H9 (cell line): ENCODE results near the gene ZBBX. TPM values are rescaled to one million over a fixed set of nuclear protein-coding genes. Genes with fewer than 3 reads are reported as not detected.

Experiments
- DNase-seq: peaks from one replicate; pipeline ENCODE4 v3.0.0-alpha.2; 2017
- H2AFZ ChIP-seq: one replicate; pipeline ENCODE4 v1.6.1; 2013; ENCODE audit warnings: mild to moderate bottlenecking, low read length, control low read depth, moderate library complexity
- H2AK5ac ChIP-seq: 2 replicates; pipeline ENCODE4 v1.6.1; 2013; ENCODE audit warnings: low read length, control low read depth, mixed read lengths; ENCODE audit not compliant: insufficient read length
- H2BK120ac ChIP-seq: one replicate; pipeline ENCODE4 v1.6.1; 2013; ENCODE audit warnings: low read depth, mild to moderate bottlenecking, low read length, control low read depth, inconsistent platforms; ENCODE audit not compliant: poor library complexity, severe bottlenecking
- H2BK12ac ChIP-seq: 2 replicates; pipeline ENCODE4 v1.6.1; 2013; ENCODE audit warnings: low read length, control low read depth, mixed read lengths, low read depth; ENCODE audit not compliant: insufficient read length
- H2BK15ac ChIP-seq: 2 replicates; pipeline ENCODE4 v1.6.1; 2013; ENCODE audit warnings: low read depth, low read length, control low read depth
- H2BK20ac ChIP-seq: one replicate; pipeline ENCODE4 v1.6.1; 2013; ENCODE audit warnings: low read depth, mild to moderate bottlenecking, low read length, control low read depth, inconsistent platforms; ENCODE audit not compliant: poor library complexity, severe bottlenecking
- H2BK5ac ChIP-seq: 2 replicates; pipeline ENCODE4 v1.6.1; 2013; ENCODE audit warnings: low read length, control low read depth, mixed read lengths; ENCODE audit not compliant: insufficient read length
- H3K14ac ChIP-seq: 2 replicates; pipeline ENCODE4 v1.6.1; 2013; ENCODE audit warnings: low read length, control low read depth; ENCODE audit not compliant: insufficient read depth
- H3K18ac ChIP-seq: 2 replicates; pipeline ENCODE4 v1.6.1; 2013; ENCODE audit warnings: low read depth, mild to moderate bottlenecking, mixed read lengths, low read length, control low read depth; ENCODE audit not compliant: insufficient read length
- H3K23ac ChIP-seq: 2 replicates; pipeline ENCODE4 v1.6.1; 2013; ENCODE audit warnings: low read length, control low read depth, mixed read lengths, low read depth; ENCODE audit not compliant: insufficient read length
- H3K23me2 ChIP-seq: 2 replicates; pipeline ENCODE4 v1.6.1; 2013; ENCODE audit warnings: low read depth, mild to moderate bottlenecking, mixed read lengths, low read length, control low read depth; ENCODE audit not compliant: insufficient read length, poor library complexity, severe bottlenecking
- H3K27ac ChIP-seq: 2 replicates; pipeline ENCODE4 v1.5.1; 2013; ENCODE audit warnings: low read length, control low read depth, mixed read lengths, low read depth; ENCODE audit not compliant: insufficient read length
- H3K27me3 ChIP-seq: 2 replicates; pipeline ENCODE4 v1.6.1; 2013; ENCODE audit warnings: low read length, control low read depth, inconsistent platforms; ENCODE audit not compliant: insufficient read depth
- H3K4ac ChIP-seq: 2 replicates; pipeline ENCODE4 v1.6.1; 2013; ENCODE audit warnings: low read depth, mild to moderate bottlenecking, control low read depth, inconsistent platforms, low read length, moderate library complexity
- H3K4me1 ChIP-seq: 2 replicates; pipeline ENCODE4 v1.6.1; 2013; ENCODE audit warnings: low read length, control low read depth, inconsistent platforms; ENCODE audit not compliant: insufficient read depth
- H3K4me2 ChIP-seq: 2 replicates; pipeline ENCODE4 v1.6.1; 2013; ENCODE audit warnings: low read length, control low read depth, mixed read lengths; ENCODE audit not compliant: insufficient read length, insufficient read depth
- H3K56ac ChIP-seq: 2 replicates; pipeline ENCODE4 v1.6.1; 2013; ENCODE audit warnings: low read depth, mild to moderate bottlenecking, mixed read lengths, low read length, control low read depth; ENCODE audit not compliant: insufficient read length
- H3K79me1 ChIP-seq: 2 replicates; pipeline ENCODE4 v1.6.1; 2013; ENCODE audit warnings: low read depth, mild to moderate bottlenecking, moderate library complexity, low read length, control low read depth, inconsistent platforms; ENCODE audit not compliant: insufficient read depth, poor library complexity, severe bottlenecking
- H3K79me2 ChIP-seq: 2 replicates; pipeline ENCODE4 v1.6.1; 2013; ENCODE audit warnings: low read length, control low read depth, inconsistent platforms; ENCODE audit not compliant: insufficient read depth
- H3K9ac ChIP-seq: 2 replicates; pipeline ENCODE4 v1.6.1; 2013; ENCODE audit warnings: low read length, control low read depth, mixed read lengths; ENCODE audit not compliant: insufficient read length; ENCODE audit errors: extremely low read depth
- H3K9me3 ChIP-seq: one replicate; pipeline ENCODE4 v1.6.1; 2013; ENCODE audit warnings: low read depth, low read length, inconsistent platforms; ENCODE audit not compliant: control insufficient read depth
- H3T11ph ChIP-seq: one replicate; pipeline ENCODE4 v1.6.1; 2013; ENCODE audit warnings: mild to moderate bottlenecking, low read length, control low read depth, inconsistent platforms
- H4K20me1 ChIP-seq: one replicate; pipeline ENCODE4 v1.6.1; 2013; ENCODE audit not compliant: control insufficient read depth, insufficient read length, insufficient read depth
- H4K5ac ChIP-seq: 2 replicates; pipeline ENCODE4 v1.6.1; 2013; ENCODE audit warnings: low read depth, mild to moderate bottlenecking, mixed read lengths, low read length, control low read depth; ENCODE audit not compliant: insufficient read length
- H4K8ac ChIP-seq: replicated peaks from 2 replicates; pipeline ENCODE4 v1.6.1; 2013; ENCODE audit warnings: low read length, control low read depth, mixed read lengths, low read depth; ENCODE audit not compliant: insufficient read length
- H4K91ac ChIP-seq: 2 replicates; pipeline ENCODE4 v1.6.1; 2013; ENCODE audit warnings: low read depth, mild to moderate bottlenecking, moderate library complexity, mixed read lengths, low read length, control low read depth; ENCODE audit not compliant: insufficient read length
- H3K27ac Mint-ChIP-seq, 3 experiments: 2 replicates in 2 of 3; 3 replicates in 1 of 3; pipeline ENCODE4 v1.8.0; 2020 to 2021; ENCODE audit warnings: mixed read lengths in 3 of 3, mild to moderate bottlenecking in 1 of 3, moderate library complexity in 1 of 3
- H3K27me3 Mint-ChIP-seq: 2 replicates; pipeline ENCODE4 v1.8.0; 2021; ENCODE audit warnings: low read depth, mild to moderate bottlenecking, moderate library complexity, mixed read lengths
- H3K36me3 Mint-ChIP-seq, 3 experiments: 2 replicates in 2 of 3; 3 replicates in 1 of 3; pipeline ENCODE4 v1.8.0; 2020 to 2021; ENCODE audit warnings: low read depth in 3 of 3, mixed read lengths in 3 of 3; ENCODE audit not compliant: insufficient read depth in 1 of 3
- H3K4me1 Mint-ChIP-seq, 2 experiments: 2 replicates each; pipeline ENCODE4 v1.8.0; 2020; ENCODE audit warnings: mixed read lengths in 2 of 2
- H3K4me3 Mint-ChIP-seq, 2 experiments: 2 replicates in 1 of 2; 3 replicates in 1 of 2; pipeline ENCODE4 v1.8.0; 2020 to 2021; ENCODE audit warnings: mild to moderate bottlenecking in 2 of 2, mixed read lengths in 2 of 2, moderate library complexity in 1 of 2
- H3K9me3 Mint-ChIP-seq, 2 experiments: 2 replicates in 1 of 2; 3 replicates in 1 of 2; pipeline ENCODE4 v1.8.0; 2020; ENCODE audit warnings: mild to moderate bottlenecking in 2 of 2, mixed read lengths in 2 of 2, moderate library complexity in 1 of 2
- CTCF ChIP-seq: fragments of 200-600 bp; sonication (generic); conservative IDR thresholded peaks from 3 replicates; pipeline ENCODE4 v1.8.0; 2021; ENCODE audit warnings: antibody characterized with exemption, mild to moderate bottlenecking
- total RNA-seq: library from RNA; stranded (reverse); gene quantifications from 2 replicates; pipeline ENCODE4 v1.2.1, GENCODE V29; 2021

Gene ZBBX
- total RNA-seq, 1 experiment from 2014 or later = 2.4 TPM

- no peaks in the 10 kb centered on the region for H3K79me2 ChIP-seq
- H2BK12ac ChIP-seq = no peak overlapping the region
- H3K27me3 Mint-ChIP-seq = no peaks in the 10 kb centered on the region
- 0 out of 7 replicates have a peak, but pooled peaks cover 0 to 3% (median 0%) of the 10 kb centered on the region in 3 experiments for H3K36me3 Mint-ChIP-seq
- no peak overlapping the region for H3K4ac ChIP-seq
- no peak overlapping the region for H3K56ac ChIP-seq
- no peak overlapping the region for H3K4me3 Mint-ChIP-seq
- H3K9me3 Mint-ChIP-seq = peaks cover 2 to 3% of the 10 kb centered on the region in 2 experiments; a peak in 3 of 5 replicates
- no peak overlapping the region for H3K4me2 ChIP-seq
- H3K23ac ChIP-seq = no peak overlapping the region
- H3T11ph ChIP-seq = no peak overlapping the region
- H2AFZ ChIP-seq = no peak overlapping the region
- no peaks in the 10 kb centered on the region for H3K9me3 ChIP-seq
- no peaks in the 10 kb centered on the region for H3K79me1 ChIP-seq
- H3K14ac ChIP-seq = no peak overlapping the region
- H4K8ac ChIP-seq = no peak overlapping the region
- no peak overlapping the region for H3K27ac Mint-ChIP-seq
- no peak overlapping the region for H3K27ac ChIP-seq
- H2BK5ac ChIP-seq = no peak overlapping the region
- no peaks in the 10 kb centered on the region for H3K4me1 ChIP-seq
- H3K18ac ChIP-seq = no peak overlapping the region
- no peak for TF ChIP-seq CTCF
- H2BK15ac ChIP-seq = no peak overlapping the region
- H3K4me1 Mint-ChIP-seq = no peaks in the 10 kb centered on the region
- no peak overlapping the region for H4K91ac ChIP-seq
- DNase-seq = no peak
- H4K5ac ChIP-seq = no peak overlapping the region
- no peak overlapping the region for H2BK20ac ChIP-seq
- no peak overlapping the region for H2BK120ac ChIP-seq
- no peak overlapping the region for H2AK5ac ChIP-seq
- no peaks in the 10 kb centered on the region for H4K20me1 ChIP-seq
- H3K23me2 ChIP-seq = no peaks in the 10 kb centered on the region
- no peak overlapping the region for H3K9ac ChIP-seq
- no peaks in the 10 kb centered on the region for H3K27me3 ChIP-seq
Observed at GRCh38 chr3:167355446-167355845, 24.7 kb downstream of the ZBBX start.
